SK-N-SH (cell line): ENCODE measurements around the gene BMF. TPM values are rescaled to one million over a fixed set of nuclear protein-coding genes. Genes with fewer than 3 reads are reported as not detected.

Source experiments
- CTCF ChIA-PET: fragments of 300-600, 350-600 bp; formaldehyde crosslinking; extraction: SDS; loops from one replicate; lab custom pipeline; 2021; lab: Yijun Ruan, JAX
- POLR2A ChIA-PET: fragments of 350-600 bp; sonication (Branson Sonifier 250); formaldehyde crosslinking; extraction: SDS; loops from one replicate; lab custom pipeline; 2020; ENCODE audit warnings: antibody characterized with exemption, inconsistent platforms; lab: Yijun Ruan, JAX
- DNase-seq: peaks from one replicate; pipeline ENCODE4 v3.0.0; 2012
- H2AFZ ChIP-seq: fragments of 200-600 bp; sonication (generic); 2 replicates; pipeline ENCODE4 v1.8.1; 2016; ENCODE audit warnings: antibody characterized with exemption, mild to moderate bottlenecking, low read depth
- H3F3A ChIP-seq: fragments of 200-600 bp; sonication (generic); replicated peaks from 2 replicates; pipeline ENCODE3; 2016; ENCODE audit warnings: antibody characterized with exemption, mild to moderate bottlenecking; ENCODE audit not compliant: insufficient read depth
- H3K27ac ChIP-seq, 2 experiments: fragments of 200-500 bp in 1 of 2; fragments of 200-600 bp in 1 of 2; sonication (Bioruptor generic) in 1 of 2; sonication (generic), shearing (Covaris generic) in 1 of 2; 2 replicates each; pipeline versions ENCODE4 v1.5.1 to v1.6.1; 2014 to 2016; ENCODE audit warnings: low read depth in 2 of 2, inconsistent platforms in 1 of 2, low read length in 1 of 2, mild to moderate bottlenecking in 1 of 2, mixed read lengths in 1 of 2
- H3K27me3 ChIP-seq: fragments of 200-600 bp; sonication (generic), shearing (Covaris generic); 2 replicates; pipeline ENCODE4 v1.6.1; 2016; ENCODE audit warnings: mixed run types; ENCODE audit not compliant: insufficient read depth
- H3K36me3 ChIP-seq, 2 experiments: fragments of 200-500 bp in 1 of 2; fragments of 200-600 bp in 1 of 2; sonication (Bioruptor generic) in 1 of 2; sonication (generic) in 1 of 2; replicated peaks in 1 of 2; 2 replicates each; pipeline versions ENCODE3 to v1.5.1; 2014 to 2016; ENCODE audit warnings: low read length in 1 of 2, mild to moderate bottlenecking in 1 of 2; ENCODE audit not compliant: insufficient read depth in 2 of 2, control insufficient read depth in 1 of 2
- H3K4me1 ChIP-seq, 2 experiments: fragments of 200-500 bp in 1 of 2; fragments of 200-600 bp in 1 of 2; sonication (Bioruptor generic) in 1 of 2; sonication (generic), shearing (Covaris generic) in 1 of 2; 2 replicates each; pipeline versions ENCODE4 v1.5.1 to v1.6.1; 2014 to 2016; ENCODE audit warnings: low read depth in 1 of 2, low read length in 1 of 2, mixed run types in 1 of 2; ENCODE audit not compliant: insufficient read depth in 2 of 2, control insufficient read depth in 1 of 2
- H3K4me2 ChIP-seq: fragments of 200-600 bp; sonication (generic), shearing (Covaris generic); 2 replicates; pipeline ENCODE4 v1.6.1; 2017; ENCODE audit warnings: mixed run types
- H3K4me3 ChIP-seq, 2 experiments: fragments of 200-500 bp in 1 of 2; fragments of 200-600 bp in 1 of 2; sonication (Bioruptor generic) in 1 of 2; sonication (generic), shearing (Covaris generic) in 1 of 2; 2 replicates each; pipeline versions ENCODE4 v1.5.1 to v1.8.1; 2014 to 2016; ENCODE audit warnings: low read depth in 2 of 2, inconsistent platforms in 1 of 2, low read length in 1 of 2, mild to moderate bottlenecking in 1 of 2, mixed read lengths in 1 of 2, moderate library complexity in 1 of 2
- H3K79me2 ChIP-seq: fragments of 200-600 bp; sonication (generic); 2 replicates; pipeline ENCODE4 v1.8.1; 2017; ENCODE audit warnings: mild to moderate bottlenecking; ENCODE audit not compliant: insufficient read depth
- H3K9ac ChIP-seq: fragments of 200-600 bp; sonication (generic); 2 replicates; pipeline ENCODE4 v1.6.1; 2017; ENCODE audit warnings: mixed run types
- H3K9me2 ChIP-seq: fragments of 200-600 bp; sonication (generic); 2 replicates; pipeline ENCODE4 v1.6.1; 2017; ENCODE audit warnings: mixed run types
- H3K9me3 ChIP-seq: fragments of 200-600 bp; sonication (generic); 2 replicates; pipeline ENCODE4 v1.6.1; 2017; ENCODE audit warnings: mixed run types, mild to moderate bottlenecking, moderate library complexity
- H4K20me1 ChIP-seq: fragments of 200-600 bp; sonication (generic); 2 replicates; pipeline ENCODE4 v1.6.1; 2017; ENCODE audit warnings: mild to moderate bottlenecking, mixed run types; ENCODE audit not compliant: insufficient read depth
- CTCF ChIP-seq: fragments of 200-600 bp; sonication (generic); IDR thresholded peaks from 2 replicates; pipeline ENCODE4 v1.6.1; 2017; ENCODE audit warnings: antibody characterized with exemption, mild to moderate bottlenecking, moderate library complexity
- NFIC ChIP-seq: IDR thresholded peaks from 2 replicates; pipeline ENCODE4 v1.4.0; 2012; ENCODE audit warnings: borderline replicate concordance
- REST ChIP-seq: IDR thresholded peaks from 2 replicates; pipeline ENCODE4 v1.6.1; 2012; ENCODE audit warnings: mild to moderate bottlenecking, low read depth, low read length, moderate library complexity
- SMC3 ChIP-seq: IDR thresholded peaks from 2 replicates; pipeline ENCODE4 v1.6.1; 2012; ENCODE audit warnings: low read depth, low read length, improper control_type of control experiment
- WGBS: methylation state at CpG from one replicate; pipeline ENCODE4 v1.1.6; 2017; ENCODE audit warnings: low lambda C conversion rate; 5-methylcytosine and 5-hydroxymethylcytosine counted together
- polyA plus RNA-seq, 3 experiments: library from polyadenylated mRNA; depleted of rRNA; stranded (reverse); fragments of >200 nt; gene quantifications; 2 replicates each; pipeline ENCODE4 v1.2.3, GENCODE V29; 2012

BMF gene
- polyA plus RNA-seq, 1 of the 3 experiments (the other 2 are of a cell fraction), result 0.72 TPM

GRCh38 chr15:40058476-40059140, 50.1 kb downstream of the BMF start (continued):
- no peak for TF ChIP-seq REST
- TF ChIP-seq SMC3, result no peak
- TF ChIP-seq NFIC, result no peak
- TF ChIP-seq, all 33 proteins: peak for 0

GRCh38 chr15:40055576-40056293, 52.9 kb downstream of the BMF start:
- peaks cover 0 to 25% of the 10 kb centered on the region in 2 experiments; a peak in 1 of 4 replicates for H3K4me1 ChIP-seq
- no peak overlapping the region for H2AFZ ChIP-seq
- ChIA-PET POLR2A (no interaction called here), CTCF (interaction anchor here (0.7 to 1.9 kb wide), 9 partner anchors 10 to 224 kb away, joined by 3 to 9 read pairs (median 5); no protein-coding TSS in a partner anchor)
- H3K27me3 ChIP-seq, result no peaks in the 10 kb centered on the region
- H3K36me3 ChIP-seq, result no peaks in the 10 kb centered on the region
- no peak for TF ChIP-seq CTCF
- H3K27ac ChIP-seq, result peak overlapping the region in 1 of 2 experiments; percentile 76; a peak in 2 of 4 replicates
- no peak overlapping the region for H3K4me3 ChIP-seq
- H3K9ac ChIP-seq, result no peak overlapping the region
- no peaks in the 10 kb centered on the region for H3F3A ChIP-seq
- H3K9me2 ChIP-seq, result no peaks in the 10 kb centered on the region
- H3K79me2 ChIP-seq, result no peaks in the 10 kb centered on the region
- no peaks in the 10 kb centered on the region for H3K9me3 ChIP-seq
- no peak overlapping the region for H3K4me2 ChIP-seq
- peak; percentile 58 for DNase-seq
- no peaks in the 10 kb centered on the region for H4K20me1 ChIP-seq
- 93% methylated on average over 6 of the region's 14 CpGs for WGBS
